ENCODE results near the gene MRPS27.
"Not testable (repeated sequence)": the region's sequence is repeated elsewhere in the genome, so short reads cannot be mapped to it uniquely, and the experiment has no call there.

Gene MRPS27

DNA sequence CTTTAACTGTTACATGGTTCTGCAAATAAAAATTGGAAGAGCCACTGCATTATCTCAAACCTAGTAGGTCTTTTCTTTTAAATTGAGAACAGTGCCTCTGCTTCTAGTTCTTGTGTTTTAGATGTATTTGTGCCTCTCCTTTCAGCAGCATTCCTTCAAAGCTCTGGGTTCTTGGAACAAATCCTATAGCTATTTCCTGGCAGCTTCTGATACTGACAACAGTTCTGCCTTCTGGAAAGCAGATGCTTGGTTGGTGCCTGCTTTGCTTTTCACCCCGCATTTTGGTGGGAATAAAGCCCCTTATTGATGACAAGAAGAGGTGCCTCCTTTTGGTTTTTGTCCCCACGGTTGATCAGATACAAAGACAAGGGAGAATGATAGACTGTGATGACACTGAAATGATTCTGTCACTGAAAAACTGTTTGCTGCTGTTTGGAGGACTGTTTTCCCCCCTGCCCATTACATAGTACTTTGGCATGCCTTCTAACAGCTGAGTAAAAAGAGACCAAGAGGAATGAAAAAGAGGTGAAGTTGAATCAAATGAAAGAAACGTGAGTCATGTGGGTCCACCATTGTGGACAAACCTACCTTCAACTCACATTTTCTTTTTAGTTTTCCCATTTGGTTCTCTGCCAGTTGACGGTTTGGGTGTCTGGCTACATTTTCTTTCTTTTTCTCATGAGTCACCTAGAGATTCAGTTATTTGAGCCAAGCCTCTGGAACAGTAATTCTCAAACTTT lies 5.7 kb upstream of the MRPS27 start:
- ATAC-seq (no peak), DNase-seq (no peak)

GRCh38 chr5:72324189-72324825 lies 4.3 kb upstream of the MRPS27 start:
- no peak for DNase-seq
- no peak for ATAC-seq

GRCh38 chr5:72319435-72319975 lies 535 bp downstream of the MRPS27 start:
- peak; percentile 56 for DNase-seq
- not testable (repeated sequence) for ATAC-seq

DNA sequence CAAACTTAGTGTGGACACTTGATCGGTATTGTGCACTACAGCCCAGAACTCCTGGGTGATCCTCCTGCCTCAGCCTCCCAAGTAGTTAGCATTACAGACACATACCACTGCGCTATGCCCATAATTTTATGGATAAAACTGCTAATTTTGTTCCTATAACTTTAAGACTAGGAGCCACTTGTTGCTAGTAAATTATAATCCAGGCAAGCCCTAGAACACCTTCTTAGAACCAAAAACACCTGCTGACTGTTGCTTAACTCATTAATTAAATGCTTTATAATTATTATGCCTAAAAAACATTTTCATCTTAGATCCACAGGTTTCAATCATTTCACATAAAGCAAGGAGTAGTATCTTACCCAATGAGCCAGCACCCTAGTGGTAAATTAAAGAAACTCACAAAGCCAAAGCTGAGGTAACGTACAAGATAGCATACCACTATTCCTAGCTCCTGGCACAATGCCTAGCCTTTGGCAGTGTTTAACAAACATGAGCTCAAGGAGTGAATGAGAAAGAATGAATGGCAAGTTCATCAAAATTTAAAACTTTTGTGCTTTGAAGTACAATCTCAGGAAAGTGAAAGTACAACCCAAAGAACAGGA lies 5.4 kb downstream of the MRPS27 start:
- DNase-seq = no peak

GRCh38 chr5:72313141-72313540 lies 6.9 kb downstream of the MRPS27 start:
- DNase-seq = no peak

More for the DNA sequence above, 5.4 kb downstream of the MRPS27 start:
- ATAC-seq = no peak

GRCh38 chr5:72308853-72309191 lies 11.2 kb downstream of the MRPS27 start:
- no peak for ATAC-seq
- no peak for DNase-seq

More at GRCh38 chr5:72313141-72313540, 6.9 kb downstream of the MRPS27 start:
- no peak for ATAC-seq

GRCh38 chr5:72307968-72308852 lies 11.8 kb downstream of the MRPS27 start:
- DNase-seq (peak; percentile 95), ATAC-seq (peak; percentile 98)

DNA sequence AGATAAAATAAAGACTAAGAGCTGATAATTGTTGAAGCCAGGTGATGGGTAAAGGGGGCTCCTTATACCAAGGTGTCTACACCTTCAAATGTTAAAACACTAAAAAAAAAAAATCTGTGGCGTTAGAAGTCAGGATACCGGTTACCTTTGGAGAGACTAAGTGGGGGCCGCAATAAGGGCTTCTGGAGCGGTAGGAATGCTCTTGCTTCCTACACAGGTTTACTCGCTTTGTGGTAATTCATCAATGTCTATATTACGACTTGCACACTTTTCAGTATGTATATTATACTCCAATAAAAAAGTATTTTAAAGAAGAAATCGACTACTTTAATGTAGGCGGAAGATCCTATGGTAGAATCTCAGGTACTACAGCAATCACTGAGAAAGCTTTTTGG lies 12.5 kb downstream of the MRPS27 start:
- DNase-seq (no peak), ATAC-seq (no peak)

GRCh38 chr5:72305194-72306142 lies 14.6 kb downstream of the MRPS27 start:
- DNase-seq = no peak

GRCh38 chr5:72302171-72302570 lies 17.9 kb downstream of the MRPS27 start:
- no peak for ATAC-seq

More at GRCh38 chr5:72305194-72306142, 14.6 kb downstream of the MRPS27 start:
- ATAC-seq = no peak

GRCh38 chr5:72301557-72301956 lies 18.5 kb downstream of the MRPS27 start:
- ATAC-seq (no peak), DNase-seq (no peak)

More at GRCh38 chr5:72302171-72302570, 17.9 kb downstream of the MRPS27 start:
- no peak for DNase-seq

- DNase-seq (no peak), ATAC-seq (no peak)
Observed at GRCh38 chr5:72300590-72301339, 19.3 kb downstream of the MRPS27 start.

DNA sequence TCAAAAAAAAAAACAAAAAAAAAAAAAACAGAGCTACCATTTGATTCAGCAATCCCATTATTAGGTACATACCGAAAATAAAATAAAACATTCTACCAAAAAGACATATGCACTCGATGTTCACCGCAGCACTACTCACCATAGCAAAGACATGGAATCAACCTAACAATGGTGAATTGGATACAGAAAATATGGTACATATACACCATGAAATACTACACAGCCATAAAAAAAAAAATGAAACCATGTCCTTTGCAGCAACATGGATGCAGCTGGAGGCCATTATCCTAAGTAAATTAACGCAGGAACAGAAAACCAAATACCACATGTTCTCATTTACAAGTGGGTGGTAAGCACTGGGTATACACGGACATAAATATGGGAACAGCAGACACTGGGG lies 21.3 kb downstream of the MRPS27 start:
- ATAC-seq = no peak
- DNase-seq = no peak

DNA sequence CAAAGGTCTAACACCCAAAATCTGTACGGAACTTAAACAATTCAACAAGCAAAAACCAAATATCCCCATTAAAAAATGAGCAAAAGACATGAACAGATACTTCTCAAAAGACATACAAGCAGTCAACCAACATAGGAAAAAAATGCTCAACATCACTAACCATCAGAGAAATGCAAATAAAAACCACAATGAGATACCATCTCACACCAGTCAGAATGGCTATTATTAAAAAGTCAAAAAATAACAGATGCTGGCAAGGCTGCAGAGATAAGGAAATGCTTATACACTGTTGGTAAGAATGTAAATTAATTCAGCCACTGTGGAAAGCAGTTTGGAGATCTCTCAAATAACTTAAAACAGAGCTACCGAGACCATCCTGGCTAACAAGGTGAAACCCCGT lies 21.9 kb downstream of the MRPS27 start:
- ATAC-seq, DNase-seq: not testable (repeated sequence)

DNA sequence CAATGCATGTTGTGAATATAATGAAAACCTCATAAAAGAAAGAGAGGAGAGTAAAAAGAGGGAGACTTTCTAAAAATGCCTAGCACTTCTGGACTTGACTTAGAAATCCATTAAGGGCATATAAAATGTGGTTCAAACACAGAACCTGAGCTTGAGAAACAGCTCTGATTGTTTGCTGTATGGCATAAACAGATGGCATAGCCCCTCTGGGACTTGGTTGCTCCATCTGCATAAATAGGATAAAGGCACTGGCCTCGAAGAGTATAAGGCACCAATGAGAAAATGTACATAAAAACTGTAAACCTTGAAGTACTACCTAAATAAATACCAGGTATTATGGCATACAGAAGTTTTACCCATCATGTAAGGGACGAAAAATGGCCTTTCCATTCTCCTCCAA lies 23.8 kb downstream of the MRPS27 start:
- ATAC-seq = no peak
- no peak for DNase-seq

DNA sequence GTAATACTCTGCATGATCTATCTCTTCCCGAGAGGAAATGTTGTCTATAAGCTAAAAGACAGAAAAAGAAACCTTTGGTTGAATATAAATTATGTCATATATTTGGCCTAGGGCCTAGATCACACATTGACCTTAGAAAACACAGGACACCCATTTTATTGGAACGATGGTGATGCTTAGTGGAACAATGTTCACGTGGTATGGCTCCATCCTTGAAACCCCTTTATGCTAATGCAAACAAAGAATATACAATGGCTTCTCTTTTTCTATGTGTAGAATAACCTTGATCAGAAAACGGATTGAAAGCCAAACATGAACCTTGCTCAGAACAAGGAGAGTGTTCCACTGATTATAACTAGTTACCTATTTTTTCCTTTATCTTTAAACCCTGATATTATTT lies 24.5 kb downstream of the MRPS27 start:
- ATAC-seq = no peak
- DNase-seq = no peak

GRCh38 chr5:72294473-72294872 lies 25.6 kb downstream of the MRPS27 start:
- ATAC-seq = no peak
- DNase-seq = no peak

- ATAC-seq (no peak), DNase-seq (no peak)
Observed at GRCh38 chr5:72293495-72294055, 26.5 kb downstream of the MRPS27 start.

DNA sequence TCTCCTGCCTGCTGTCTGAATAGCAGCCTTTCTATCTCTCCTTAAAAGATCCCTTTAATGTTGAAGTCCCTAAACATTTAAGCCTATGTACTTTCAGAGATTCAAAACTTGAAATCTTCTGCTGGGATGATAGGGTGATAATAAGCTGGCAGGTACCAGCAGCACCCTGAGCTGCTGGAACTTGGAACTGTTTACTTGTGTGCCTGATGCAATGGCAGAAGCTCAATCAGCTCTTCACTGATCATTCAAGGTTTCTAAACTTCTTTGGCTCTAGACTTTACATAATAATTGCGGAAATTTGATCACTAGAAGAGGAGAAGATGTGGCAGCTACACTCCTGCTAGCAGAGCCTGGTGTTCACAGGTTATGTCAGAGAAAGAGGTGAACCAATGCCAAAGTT lies 27.6 kb downstream of the MRPS27 start:
- DNase-seq (no peak), ATAC-seq (no peak)

DNA sequence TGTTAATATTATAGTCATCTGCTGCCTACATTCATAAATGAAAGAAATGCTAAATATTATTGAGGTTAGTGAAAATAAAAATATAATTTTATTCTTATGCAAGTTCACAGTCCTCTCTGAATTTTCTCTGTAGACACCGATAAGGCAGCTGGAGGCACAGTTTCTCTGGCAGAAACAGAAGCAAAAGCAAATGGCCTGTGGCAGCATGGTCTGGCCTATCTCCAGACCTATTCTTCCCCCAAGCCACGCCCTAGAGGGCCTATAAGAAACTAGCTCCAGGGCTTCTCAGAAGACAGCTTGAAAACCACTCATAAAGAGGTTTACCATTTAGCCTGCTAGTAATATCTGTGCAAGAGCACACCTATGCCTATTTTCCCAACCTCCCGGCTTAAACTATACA lies 28.4 kb downstream of the MRPS27 start:
- DNase-seq (no peak), ATAC-seq (no peak)
